Astrocyte (in vitro differentiated cells and primary cell): Measurements from ENCODE around the gene ARL17A. TPM values are rescaled to one million over a fixed set of nuclear protein-coding genes. Genes with fewer than 3 reads are reported as not detected.
"Not testable (repeated sequence)": the region's sequence is repeated elsewhere in the genome, so short reads cannot be mapped to it uniquely, and the experiment has no call there.

Experiments used
- DNase-seq: peaks from one replicate; pipeline ENCODE4 v3.0.0-alpha.2; 2010; ENCODE audit warnings: low read depth
- FAIRE-seq: peaks from 2 replicates; lab custom pipeline; 2011; peaks lifted over from hg19 to GRCh38; lab: Jason Lieb, UNC
- H2AFZ ChIP-seq: 2 replicates; pipeline ENCODE4 v1.6.0; 2012; ENCODE audit warnings: low read depth, low read length, inconsistent platforms
- H3K27ac ChIP-seq: 2 replicates; pipeline ENCODE4 v1.5.1; 2011; ENCODE audit warnings: low read depth, low read length, inconsistent platforms
- H3K27me3 ChIP-seq: 2 replicates; pipeline ENCODE4 v1.6.0; 2011; ENCODE audit warnings: low read length, inconsistent platforms; ENCODE audit not compliant: insufficient read depth
- H3K36me3 ChIP-seq: 2 replicates; pipeline ENCODE4 v1.5.1; 2011; ENCODE audit warnings: low read length, inconsistent platforms; ENCODE audit not compliant: insufficient read depth
- H3K4me1 ChIP-seq: 2 replicates; pipeline ENCODE4 v1.5.1; 2011; ENCODE audit warnings: low read length, inconsistent platforms; ENCODE audit not compliant: insufficient read depth
- H3K4me2 ChIP-seq: 2 replicates; pipeline ENCODE4 v1.6.0; 2012; ENCODE audit warnings: low read length, inconsistent platforms
- H3K4me3 ChIP-seq: 2 replicates; pipeline ENCODE4 v1.5.1; 2011; ENCODE audit warnings: low read depth, mild to moderate bottlenecking, low read length, inconsistent platforms; ENCODE audit not compliant: insufficient read depth
- H3K79me2 ChIP-seq: 2 replicates; pipeline ENCODE4 v1.6.0; 2012; ENCODE audit warnings: mild to moderate bottlenecking, low read length, inconsistent platforms; ENCODE audit not compliant: insufficient read depth
- H3K9ac ChIP-seq: 2 replicates; pipeline ENCODE4 v1.6.0; 2012; ENCODE audit warnings: mild to moderate bottlenecking, low read length, inconsistent platforms
- H3K9me3 ChIP-seq: 2 replicates; pipeline ENCODE4 v1.5.1; 2012; ENCODE audit warnings: low read depth, mild to moderate bottlenecking, low read length, inconsistent platforms; ENCODE audit not compliant: insufficient read depth
- H4K20me1 ChIP-seq: 2 replicates; pipeline ENCODE4 v1.6.0; 2012; ENCODE audit warnings: low read length, inconsistent platforms; ENCODE audit not compliant: insufficient read depth
- H3K27ac Mint-ChIP-seq: one replicate; pipeline ENCODE4 v1.8.0; 2021; ENCODE audit warnings: mild to moderate bottlenecking, mixed read lengths; ENCODE audit not compliant: unreplicated experiment
- H3K27me3 Mint-ChIP-seq: one replicate; pipeline ENCODE4 v1.8.0; 2021; ENCODE audit warnings: low read depth, mixed read lengths; ENCODE audit not compliant: unreplicated experiment
- H3K36me3 Mint-ChIP-seq: one replicate; pipeline ENCODE4 v1.8.0; 2021; ENCODE audit warnings: low read depth, mixed read lengths; ENCODE audit not compliant: unreplicated experiment
- H3K4me1 Mint-ChIP-seq: one replicate; pipeline ENCODE4 v1.8.0; 2021; ENCODE audit warnings: low read depth, mixed read lengths; ENCODE audit not compliant: unreplicated experiment
- H3K4me3 Mint-ChIP-seq: one replicate; pipeline ENCODE4 v1.8.0; 2021; ENCODE audit warnings: mild to moderate bottlenecking, moderate library complexity, mixed read lengths; ENCODE audit not compliant: unreplicated experiment
- H3K9me3 Mint-ChIP-seq: one replicate; pipeline ENCODE4 v1.8.0; 2021; ENCODE audit warnings: mild to moderate bottlenecking, mixed read lengths; ENCODE audit not compliant: unreplicated experiment
- total RNA-seq: library from RNA; stranded (reverse); gene quantifications from 2 replicates; pipeline ENCODE4 v1.2.1, GENCODE V29; 2021

ARL17A gene
- total RNA-seq, 1 donor from 2014 or later, result 11.6 TPM

- H3K4me1 Mint-ChIP-seq, DNase-seq, H3K27ac ChIP-seq, H3K4me2 ChIP-seq, H3K79me2 ChIP-seq, H3K4me3 Mint-ChIP-seq, H3K36me3 Mint-ChIP-seq, H3K4me1 ChIP-seq, FAIRE-seq, H2AFZ ChIP-seq, H3K27me3 ChIP-seq, H4K20me1 ChIP-seq, H3K36me3 ChIP-seq, H3K9ac ChIP-seq, H3K27ac Mint-ChIP-seq, H3K4me3 ChIP-seq, H3K9me3 Mint-ChIP-seq, H3K9me3 ChIP-seq, H3K27me3 Mint-ChIP-seq: not testable (repeated sequence)
These were observed 67.3 kb downstream of the ARL17A start, which contains the start of gene LRRC37A2 for GRCh38 chr17:46512168-46512567. LRRC37A2 (plus strand) TSS chr17:46512468; CDS start chr17:46512713, 245 bp downstream.

DNA sequence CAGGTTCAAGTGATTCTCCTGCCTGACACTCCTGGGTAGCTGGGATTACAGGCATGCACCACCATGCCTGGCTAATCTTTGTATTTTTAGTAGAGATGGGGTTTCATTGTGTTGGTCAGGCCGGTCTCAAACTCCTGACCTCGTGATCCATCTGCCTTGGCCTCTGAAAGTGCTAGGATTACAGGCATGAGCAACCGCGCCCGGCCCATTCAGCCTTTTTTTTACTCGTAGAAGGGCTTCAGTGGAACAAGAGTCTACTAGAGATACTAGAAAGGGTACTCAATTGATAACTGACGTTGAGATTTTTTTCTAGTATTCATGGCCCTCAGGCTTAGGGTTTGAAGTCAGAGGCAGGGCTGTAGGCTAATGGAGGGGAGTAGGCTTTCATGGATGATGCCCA lies 73.6 kb downstream of the ARL17A start:
- H3K4me3 Mint-ChIP-seq, H3K9ac ChIP-seq, FAIRE-seq: not testable (repeated sequence)

DNA sequence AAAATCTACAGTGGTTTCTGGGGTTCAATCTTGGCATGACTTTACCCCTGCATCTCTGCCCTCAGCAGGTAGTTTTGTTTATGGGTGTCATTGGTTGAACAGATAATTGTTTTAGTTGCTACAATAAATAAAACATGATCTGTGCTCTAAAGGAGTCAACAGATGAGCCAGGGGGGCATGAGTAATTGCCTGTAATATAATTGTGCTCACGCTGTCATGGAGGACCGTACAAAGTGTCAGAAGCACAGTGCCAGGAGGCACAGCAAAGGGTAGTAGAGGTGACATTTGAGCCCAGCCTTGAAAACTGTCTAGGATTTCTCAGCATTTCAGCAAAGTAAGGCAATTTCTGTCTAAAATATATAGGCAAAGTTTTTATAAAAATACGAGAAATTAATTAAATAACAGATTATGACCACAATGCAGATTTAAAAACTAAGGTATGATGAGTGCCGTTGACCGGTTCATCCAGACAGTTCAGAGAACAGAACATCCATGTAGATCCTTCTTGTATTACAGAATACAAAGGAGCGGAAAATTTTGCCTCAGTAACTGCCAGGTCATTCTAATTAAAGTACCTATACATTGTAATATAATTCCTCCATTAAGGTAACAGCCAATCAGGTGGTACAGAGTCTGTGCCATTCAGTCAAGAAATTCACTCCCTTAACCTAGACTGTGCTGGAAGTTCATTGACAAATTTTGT lies 79.9 kb downstream of the ARL17A start:
- not testable (repeated sequence) for H3K27ac ChIP-seq, H3K4me3 Mint-ChIP-seq, H3K36me3 ChIP-seq, H3K27me3 ChIP-seq, H3K9me3 Mint-ChIP-seq, H3K27me3 Mint-ChIP-seq, DNase-seq, H3K79me2 ChIP-seq, H3K9me3 ChIP-seq, H3K27ac Mint-ChIP-seq, H2AFZ ChIP-seq, H4K20me1 ChIP-seq, FAIRE-seq, H3K36me3 Mint-ChIP-seq, H3K4me1 Mint-ChIP-seq, H3K4me1 ChIP-seq, H3K4me3 ChIP-seq, H3K9ac ChIP-seq, H3K4me2 ChIP-seq

More for the DNA sequence above, 73.6 kb downstream of the ARL17A start:
- H3K4me2 ChIP-seq, H4K20me1 ChIP-seq, H3K27me3 Mint-ChIP-seq, H3K27ac Mint-ChIP-seq, H3K9me3 ChIP-seq, H3K36me3 ChIP-seq, H3K27me3 ChIP-seq, H3K4me1 Mint-ChIP-seq, H3K27ac ChIP-seq, H3K79me2 ChIP-seq, H2AFZ ChIP-seq, H3K4me1 ChIP-seq, H3K4me3 ChIP-seq, DNase-seq, H3K9me3 Mint-ChIP-seq, H3K36me3 Mint-ChIP-seq: not testable (repeated sequence)

GRCh38 chr17:46492021-46492420 lies 87.5 kb downstream of the ARL17A start:
- not testable (repeated sequence) for H3K79me2 ChIP-seq, H4K20me1 ChIP-seq, H3K4me1 ChIP-seq, H3K27ac Mint-ChIP-seq, H3K9ac ChIP-seq, H3K4me1 Mint-ChIP-seq, H3K36me3 ChIP-seq, H3K27ac ChIP-seq, H3K27me3 ChIP-seq, H3K9me3 Mint-ChIP-seq, FAIRE-seq, H3K9me3 ChIP-seq, H3K4me2 ChIP-seq, H3K27me3 Mint-ChIP-seq, DNase-seq, H3K4me3 Mint-ChIP-seq, H2AFZ ChIP-seq, H3K4me3 ChIP-seq
- H3K36me3 Mint-ChIP-seq, result peaks cover 10% of the 10 kb centered on the region

DNA sequence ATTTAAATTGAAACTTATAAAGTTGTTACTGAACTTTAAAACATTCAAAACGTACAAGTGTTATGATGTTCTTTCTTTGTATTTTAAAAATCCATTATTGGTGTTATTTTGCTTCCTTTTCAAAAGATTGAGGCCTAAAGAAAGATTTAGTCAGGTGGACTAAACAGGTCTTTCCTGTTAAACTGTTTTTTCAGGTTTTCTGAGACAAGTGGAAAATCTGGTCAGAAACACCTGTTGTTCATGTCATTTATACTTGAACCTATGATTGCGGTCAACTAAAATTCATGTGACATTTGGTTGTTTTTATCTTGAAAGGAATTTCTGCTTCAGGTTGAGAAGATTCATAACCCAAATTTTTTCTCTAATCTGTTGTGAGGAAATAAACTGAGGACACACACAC lies 98.2 kb downstream of the ARL17A start:
- H3K4me1 Mint-ChIP-seq, H3K27me3 ChIP-seq, H3K9me3 Mint-ChIP-seq, H3K4me3 Mint-ChIP-seq, H3K27me3 Mint-ChIP-seq, DNase-seq, H2AFZ ChIP-seq, H3K4me1 ChIP-seq, H3K27ac ChIP-seq, H3K79me2 ChIP-seq, H3K9me3 ChIP-seq, FAIRE-seq, H3K27ac Mint-ChIP-seq, H3K9ac ChIP-seq, H3K4me3 ChIP-seq, H4K20me1 ChIP-seq, H3K36me3 Mint-ChIP-seq, H3K36me3 ChIP-seq, H3K4me2 ChIP-seq: not testable (repeated sequence)

- H3K4me2 ChIP-seq, H3K36me3 ChIP-seq, H3K9ac ChIP-seq, H3K4me1 Mint-ChIP-seq, H3K4me3 ChIP-seq, H3K4me1 ChIP-seq, H4K20me1 ChIP-seq, H3K27me3 Mint-ChIP-seq, H2AFZ ChIP-seq, H3K27ac Mint-ChIP-seq, H3K4me3 Mint-ChIP-seq, H3K36me3 Mint-ChIP-seq, H3K9me3 ChIP-seq, H3K27ac ChIP-seq, H3K27me3 ChIP-seq, H3K79me2 ChIP-seq, H3K9me3 Mint-ChIP-seq, DNase-seq: not testable (repeated sequence)
- FAIRE-seq, result peak; percentile 80
These were observed 100.7 kb downstream of the ARL17A start for GRCh38 chr17:46478823-46479222.
